Hepatocyte (in vitro differentiated cells): ENCODE measurements around the gene VEPH1.

Experiments used
- CTCF ChIP-seq: fragments of 200-600 bp; sonication (generic); IDR thresholded peaks from 2 replicates; pipeline ENCODE4 v1.5.1; 2016; ENCODE audit warnings: antibody characterized with exemption, mild to moderate bottlenecking; ENCODE audit not compliant: poor library complexity
- EZH2 ChIP-seq: fragments of 200-600 bp; sonication (generic); IDR thresholded peaks from 2 replicates; pipeline ENCODE4 v1.6.1; 2016; ENCODE audit warnings: antibody characterized with exemption, mild to moderate bottlenecking, borderline replicate concordance
- EZH2phosphoT487 ChIP-seq: fragments of 200-600 bp; sonication (generic); IDR thresholded peaks from one replicate; pipeline ENCODE4 v1.6.1; 2018; ENCODE audit warnings: antibody characterized with exemption, mild to moderate bottlenecking, low read depth, moderate library complexity; ENCODE audit not compliant: unreplicated experiment, severe bottlenecking

- TF ChIP-seq CTCF (no peak), EZH2 (no peak), EZH2phosphoT487 (no peak)
Observed at GRCh38 chr3:157300981-157301663, 202.1 kb downstream of the VEPH1 start.
